ENCODE measurements around the gene CYP27B1. TPM values are rescaled to one million over a fixed set of nuclear protein-coding genes. Genes with fewer than 3 reads are reported as not detected.

Gene CYP27B1
- total and polyA plus RNA-seq, 9 of the 15 experiments (the other 6 are each of a cell fraction or from before 2014, with no cell fraction given) = 0.18 to 4.2 (median 1.8) TPM

GRCh38 chr12:57750561-57751431, 16.1 kb downstream of the CYP27B1 start (continued):
- TF ChIP-seq ZNF740 (CRISPR knock-in tag; IDR thresholded peaks at IDR 0.05) (0 out of 2 replicates have a peak, but pooled peaks have one; percentile 9), ZNF740 (tag; IDR thresholded peaks at IDR 0.05) (no peak), MYC (IDR thresholded peaks at IDR 0.05; ENCODE audit: low read depth, low read length) (no peak), MYC (CRISPR knock-in tag; IDR thresholded peaks at IDR 0.05; ENCODE audit: borderline replicate concordance, low read depth) (no peak), PHTF2 (CRISPR knock-in tag; IDR thresholded peaks at IDR 0.05) (no peak), PHF8 (IDR thresholded peaks at IDR 0.05; ENCODE audit: borderline replicate concordance, low read length) (no peak), ZNF764 (CRISPR knock-in tag; IDR thresholded peaks at IDR 0.05; ENCODE audit: low read depth) (no peak)

DNA sequence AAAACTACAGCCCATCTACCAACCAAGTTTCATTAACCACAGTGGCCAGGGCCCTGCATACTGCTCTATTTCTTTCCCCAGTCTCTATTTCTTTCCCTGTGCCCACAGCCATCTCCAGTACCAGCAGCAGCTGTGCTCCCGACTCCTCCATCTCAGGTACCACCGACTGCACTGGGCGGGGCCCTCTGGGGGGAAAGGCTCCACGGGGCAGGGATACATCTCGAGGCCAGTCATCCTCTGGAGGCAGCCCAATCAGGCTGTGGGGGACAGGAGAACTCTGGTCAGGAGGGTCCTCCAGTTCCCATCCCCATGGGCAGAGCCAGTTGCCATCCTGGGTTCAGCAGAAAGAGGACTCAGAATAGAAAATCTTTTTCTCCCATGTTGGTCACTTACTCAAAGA, 17.8 kb downstream of the CYP27B1 start:
- TF ChIP-seq PHTF2 (CRISPR knock-in tag; IDR thresholded peaks at IDR 0.05) (no peak), ZBTB2 (IDR thresholded peaks at IDR 0.05) (no peak), EGR1 (conservative IDR thresholded peaks at IDR 0.05) (no peak), ZNF778 (CRISPR knock-in tag; IDR thresholded peaks at IDR 0.05) (no peak), CBX5 (IDR thresholded peaks at IDR 0.05; ENCODE audit: borderline replicate concordance, low read depth) (no peak), NFE2L1 (tag; IDR thresholded peaks at IDR 0.05; ENCODE audit: borderline replicate concordance, low read depth) (no peak), ZNF224 (CRISPR knock-in tag; IDR thresholded peaks at IDR 0.05) (no peak)
- 97% methylated on average over 4 of the region's 5 CpGs for WGBS (ENCODE audit: insufficient coverage, low coverage, missing lambda C conversion rate)

More for the DNA sequence above, 17.8 kb downstream of the CYP27B1 start:
- intact Hi-C loops (cut with micrococcal nuclease) (no loop called here), in situ Hi-C loops (cut with MboI) (loop anchor here (10.0 kb wide), 1 partner anchor 434 kb away; no protein-coding TSS in a partner anchor)
- H4K20me1 ChIP-seq (replicated peaks; ENCODE audit: control insufficient read depth, insufficient read depth, low read length) = no peaks in the 10 kb centered on the region
- POLR2A ChIA-PET = interaction anchor here (0.7 to 0.8 kb wide), 2 partner anchors 98 to 260 kb away, joined by 3 to 4 read pairs; no protein-coding TSS in a partner anchor
- peaks cover 18 to 33% of the 10 kb centered on the region in 2 experiments for H3K4me1 ChIP-seq (replicated peaks in 1 of 2; ENCODE audit: control insufficient read depth in 2 of 2, insufficient read depth in 2 of 2, low read length in 2 of 2)
- H3K27me3 ChIP-seq (ENCODE audit: control insufficient read depth in 2 of 2, insufficient read depth in 2 of 2, low read length in 2 of 2) = no peaks in the 10 kb centered on the region; a peak in 1 of 5 replicates
- ATAC-seq (no peak), DNase-seq (ENCODE audit: extremely low read depth in 1 of 4, low spot score in 3 of 4) (no peak), FAIRE-seq (no peak)
- no peak overlapping the region; a peak in 1 of 4 replicates for H3K9ac ChIP-seq (ENCODE audit: insufficient read depth in 1 of 2, low read depth in 2 of 2, low read length in 2 of 2)
- no peak overlapping the region for H3K4me3 ChIP-seq
- H3K9me3 ChIP-seq (replicated peaks; ENCODE audit: control insufficient read depth, insufficient read depth, low read depth, low read length) = no peaks in the 10 kb centered on the region
- H3K79me2 ChIP-seq (ENCODE audit: control insufficient read depth, insufficient read depth, low read length) = peaks cover 44% of the 10 kb centered on the region
- H3K36me3 ChIP-seq (ENCODE audit: control insufficient read depth, insufficient read depth, low read length) = peaks cover 56% of the 10 kb centered on the region
- no TSS peak for BruUV-seq (replicated peaks)
- H2AFZ ChIP-seq (ENCODE audit: low read depth, low read length) = no peak overlapping the region
- CTCF ChIA-PET (ENCODE audit: low intra/inter-chr PET ratio) = no interaction called here
- no peak overlapping the region for H3K4me2 ChIP-seq (ENCODE audit: insufficient read depth, low read length)
- no peaks in the 10 kb centered on the region for H3K9me1 ChIP-seq (ENCODE audit: control insufficient read depth, insufficient read depth, low read length)
- H3K27ac ChIP-seq (ENCODE audit: extremely low read depth, low read depth, low read length) = no peak overlapping the region
